Effector memory CD8-positive, alpha-beta T cell (primary cell): ENCODE results near the gene NOVA2.
A peak's percentile ranks its signal among the peaks of the same experiment; 100 is the strongest.

Experiments used
- ATAC-seq: fragments of 150-1000 bp; cut with Tn5 transposase; replicated peaks from 2 replicates; pipeline ENCODE4 v1.10.0; 2021; ENCODE audit warnings: mild to moderate bottlenecking, moderate library complexity
- DNase-seq, 3 experiments: peaks; one replicate each; pipeline ENCODE4 v3.0.0; 2021
- H3K27ac Mint-ChIP-seq, 2 donors: one replicate each; pipeline ENCODE4 v1.8.0; 2022; ENCODE audit warnings: mild to moderate bottlenecking in 2 of 2, mixed read lengths in 2 of 2, moderate library complexity in 2 of 2
- H3K27me3 Mint-ChIP-seq, 2 donors: one replicate each; pipeline ENCODE4 v1.8.0; 2022; ENCODE audit warnings: mixed read lengths in 2 of 2
- H3K36me3 Mint-ChIP-seq: one replicate; pipeline ENCODE4 v1.8.0; 2022; ENCODE audit warnings: mild to moderate bottlenecking, moderate library complexity, mixed read lengths; ENCODE audit not compliant: insufficient read depth
- H3K4me1 Mint-ChIP-seq, 2 donors: one replicate each; pipeline ENCODE4 v1.8.0; 2022; ENCODE audit warnings: low read depth in 2 of 2, mixed read lengths in 2 of 2
- H3K4me3 Mint-ChIP-seq, 2 donors: one replicate each; pipeline ENCODE4 v1.8.0; 2022; ENCODE audit warnings: mild to moderate bottlenecking in 2 of 2, mixed read lengths in 2 of 2, moderate library complexity in 2 of 2
- H3K9me3 Mint-ChIP-seq, 2 donors: one replicate each; pipeline ENCODE4 v1.8.0; 2022; ENCODE audit warnings: mixed read lengths in 2 of 2

The NOVA2 gene

DNA sequence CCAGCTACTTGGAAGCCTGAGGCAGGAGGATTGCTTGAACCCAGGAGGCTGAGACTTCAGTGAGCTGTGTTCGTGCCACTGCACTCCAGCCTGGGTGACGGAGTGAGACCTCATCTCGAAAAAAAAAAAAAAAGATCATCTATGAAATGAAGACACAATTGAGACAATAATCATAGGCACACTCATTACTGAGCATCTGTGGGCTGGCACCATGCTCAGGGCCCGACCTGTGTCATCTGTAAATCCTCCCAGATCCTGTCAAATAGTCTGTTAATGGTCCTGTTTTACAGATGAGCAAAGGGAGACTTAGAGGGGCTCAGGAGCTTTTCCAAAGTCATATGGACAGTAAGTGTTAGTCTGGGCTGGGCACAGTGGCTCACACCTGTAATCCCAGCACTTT is 54.9 kb downstream of the NOVA2 start:
- ATAC-seq = no peak
- Mint-ChIP-seq H3K9me3 (no peaks in the 10 kb centered on the region), H3K36me3 (no peaks in the 10 kb centered on the region), H3K27ac (no peak overlapping the region), H3K4me3 (no peak overlapping the region), H3K27me3 (peaks cover 26 to 47% of the 10 kb centered on the region in 2 donors), H3K4me1 (no peaks in the 10 kb centered on the region)
- no peak for DNase-seq

DNA sequence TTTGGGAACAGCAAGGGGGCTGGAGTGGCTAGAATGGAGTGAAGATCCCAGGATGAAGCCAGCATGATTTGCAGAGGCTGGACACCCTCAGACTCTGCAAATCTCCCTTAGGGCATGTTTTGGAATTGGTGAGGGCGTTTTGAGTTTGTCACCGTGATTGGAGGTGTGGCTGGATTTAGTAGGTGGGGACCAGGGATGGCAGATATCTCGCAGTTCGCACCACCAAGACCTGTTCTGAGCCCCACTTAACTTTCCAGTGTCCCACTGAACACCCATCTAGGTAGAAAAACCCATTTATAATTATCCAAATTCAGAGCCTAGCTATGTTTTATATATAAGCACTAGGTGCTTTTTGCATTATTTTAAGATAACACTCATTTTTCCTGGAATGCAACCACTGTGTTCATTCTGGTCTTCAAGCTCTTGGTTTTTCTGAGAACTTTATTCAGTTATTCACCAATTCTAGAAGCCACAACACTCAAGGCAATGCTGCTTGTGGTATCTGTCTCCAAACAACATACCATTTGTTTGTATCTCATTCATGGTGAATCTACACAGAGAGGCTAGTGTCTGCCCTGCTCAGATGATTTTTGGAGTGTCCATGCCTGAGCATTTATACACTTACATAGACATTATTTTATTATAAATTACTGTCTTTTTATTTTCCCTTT is 56.1 kb downstream of the NOVA2 start:
- ATAC-seq (no peak), DNase-seq (no peak)
- peaks cover 37 to 59% of the 10 kb centered on the region in 2 donors for H3K27me3 Mint-ChIP-seq
- no peaks in the 10 kb centered on the region for H3K9me3 Mint-ChIP-seq
- no peak overlapping the region for H3K27ac Mint-ChIP-seq
- H3K4me3 Mint-ChIP-seq = no peak overlapping the region
- H3K4me1 Mint-ChIP-seq = no peaks in the 10 kb centered on the region
- peaks cover 3% of the 10 kb centered on the region for H3K36me3 Mint-ChIP-seq

DNA sequence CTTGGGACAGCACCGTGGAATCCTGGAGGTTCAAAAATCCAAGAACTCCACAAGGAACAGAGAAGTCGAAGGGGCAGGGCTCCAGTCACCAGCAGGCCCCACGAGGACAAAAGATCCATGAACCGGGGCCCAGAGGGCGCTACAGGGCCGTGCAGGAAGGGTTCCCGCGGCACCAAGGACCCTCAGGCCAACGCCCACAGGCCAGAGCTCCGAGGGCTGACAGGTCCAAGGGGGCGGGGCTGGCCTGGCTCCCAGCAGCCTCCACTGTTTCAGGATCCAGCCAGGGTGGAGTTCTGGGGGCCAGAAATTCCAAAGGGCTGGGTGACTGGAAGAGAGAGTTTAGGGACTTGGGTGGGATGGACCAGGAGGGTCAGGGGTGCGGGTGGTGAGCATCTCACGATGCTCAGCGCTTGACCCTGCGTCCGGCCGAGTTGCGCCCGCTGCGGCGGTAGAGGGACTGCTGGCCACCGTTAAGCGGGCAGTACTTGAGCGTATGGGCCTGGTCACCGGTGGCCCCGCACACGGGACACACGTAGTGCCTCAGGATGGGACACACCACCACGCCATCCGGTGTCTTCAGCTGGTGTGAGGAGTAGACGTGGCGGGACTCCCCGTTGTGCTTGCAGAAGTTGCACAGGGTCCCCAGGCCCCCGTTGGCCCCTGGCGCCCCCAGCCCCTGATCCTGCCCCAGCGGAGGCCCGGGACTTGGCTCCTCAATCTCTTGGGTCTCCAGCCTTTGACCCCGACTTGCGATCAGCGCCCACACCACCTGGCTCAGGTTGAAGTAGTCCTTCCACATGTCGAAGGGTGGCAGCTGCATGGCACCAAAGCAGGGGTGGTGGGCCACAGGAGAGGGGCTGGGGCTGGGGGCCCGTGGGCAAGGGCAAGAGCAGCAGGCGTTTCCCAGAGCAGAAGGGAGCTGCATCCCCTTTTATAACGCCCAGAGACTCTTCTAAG is 59.5 kb downstream of the NOVA2 start, which contains the start of gene NANOS2:
Gene NANOS2, minus strand, starts transcription at position 905 of the 957 bp plus-strand sequence. Its CDS starts 85 bp downstream, at position 820.
- peaks cover 6% of the 10 kb centered on the region for H3K36me3 Mint-ChIP-seq
- no peaks in the 10 kb centered on the region for H3K4me1 Mint-ChIP-seq
- H3K27ac Mint-ChIP-seq = no peak within 1 kb of the TSS
- peaks cover 42 to 77% of the 10 kb centered on the region in 2 donors for H3K27me3 Mint-ChIP-seq
- ATAC-seq (no peak), DNase-seq (no peak)
- H3K9me3 Mint-ChIP-seq = no peaks in the 10 kb centered on the region
- no peak within 1 kb of the TSS for H3K4me3 Mint-ChIP-seq

DNA sequence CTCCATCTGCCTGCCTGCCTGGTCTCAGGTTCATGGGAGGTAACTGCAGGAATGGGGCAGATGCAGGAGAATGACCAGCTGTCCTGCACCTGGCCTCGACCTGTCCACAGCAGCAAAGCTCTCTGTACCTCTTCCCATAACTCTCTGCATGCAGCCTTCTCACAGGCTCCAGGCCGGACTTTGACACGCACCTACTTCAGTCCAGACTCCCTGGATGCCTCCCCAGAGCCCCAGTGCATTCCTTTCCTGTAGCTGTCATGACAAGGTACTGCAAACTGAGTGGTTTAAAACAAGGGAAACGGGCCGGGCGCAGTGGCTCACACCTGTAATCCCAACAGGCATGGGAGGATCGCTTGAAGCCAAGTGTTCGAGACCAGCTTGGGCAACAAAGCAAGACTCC is 62.4 kb downstream of the NOVA2 start:
- Mint-ChIP-seq H3K27me3 (peaks cover 33 to 70% of the 10 kb centered on the region in 2 donors), H3K36me3 (peaks cover 6% of the 10 kb centered on the region), H3K27ac (no peak overlapping the region), H3K4me1 (no peaks in the 10 kb centered on the region), H3K4me3 (no peak overlapping the region), H3K9me3 (no peaks in the 10 kb centered on the region)
- ATAC-seq (no peak), DNase-seq (no peak)

DNA sequence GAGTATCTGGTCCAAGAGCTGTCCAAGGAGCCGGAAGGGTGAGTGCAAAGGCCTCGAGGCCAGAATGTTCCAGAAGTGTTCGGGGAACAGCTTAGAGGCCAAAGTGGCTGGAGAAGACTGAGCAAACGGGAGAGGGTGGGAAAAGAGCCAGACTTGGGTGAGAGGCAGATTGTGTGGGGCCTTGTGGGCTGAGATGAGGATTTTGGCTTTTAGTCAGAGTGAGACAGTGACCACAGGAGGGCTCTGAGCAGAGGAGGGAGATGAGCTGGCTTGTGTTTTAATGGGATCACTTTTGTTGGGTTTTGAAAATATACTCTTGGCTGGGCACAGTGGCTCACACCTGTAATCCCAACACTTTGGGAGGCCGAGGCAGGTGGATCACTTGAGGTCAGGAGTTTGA is 64.7 kb downstream of the NOVA2 start:
- H3K4me3 Mint-ChIP-seq = no peak overlapping the region

DNA sequence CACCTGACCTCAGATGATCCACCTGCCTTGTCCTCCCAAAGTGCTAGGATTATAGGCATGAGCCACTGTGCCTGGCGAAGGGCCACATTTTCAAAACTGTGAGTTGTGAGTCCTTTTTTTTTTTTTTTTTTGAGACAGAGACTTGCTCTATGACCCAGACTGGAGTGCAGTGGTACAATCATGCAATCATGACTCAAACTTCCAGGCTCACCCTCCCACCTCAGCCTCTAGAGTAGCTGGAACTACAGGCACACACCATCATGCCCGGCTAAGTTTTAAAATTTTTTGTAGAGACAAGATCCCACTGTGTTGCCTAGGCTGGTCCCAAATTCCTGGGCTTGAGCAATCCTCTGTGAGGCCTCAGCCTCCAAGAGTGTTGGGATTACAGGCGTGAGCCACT is 67.4 kb downstream of the NOVA2 start:
- ATAC-seq (no peak), DNase-seq (no peak)
- Mint-ChIP-seq H3K9me3 (no peaks in the 10 kb centered on the region), H3K4me1 (peaks cover 5 to 7% of the 10 kb centered on the region in 2 donors), H3K4me3 (no peak overlapping the region), H3K36me3 (peaks cover 17% of the 10 kb centered on the region), H3K27me3 (peaks cover 10 to 30% of the 10 kb centered on the region in 2 donors), H3K27ac (no peak overlapping the region)

More for the DNA sequence above, 64.7 kb downstream of the NOVA2 start:
- no peaks in the 10 kb centered on the region for H3K4me1 Mint-ChIP-seq
- no peak overlapping the region for H3K27ac Mint-ChIP-seq
- ATAC-seq (no peak), DNase-seq (no peak)
- H3K27me3 Mint-ChIP-seq = peaks cover 29 to 55% of the 10 kb centered on the region in 2 donors
- peaks cover 6% of the 10 kb centered on the region for H3K36me3 Mint-ChIP-seq
- H3K9me3 Mint-ChIP-seq = no peaks in the 10 kb centered on the region

DNA sequence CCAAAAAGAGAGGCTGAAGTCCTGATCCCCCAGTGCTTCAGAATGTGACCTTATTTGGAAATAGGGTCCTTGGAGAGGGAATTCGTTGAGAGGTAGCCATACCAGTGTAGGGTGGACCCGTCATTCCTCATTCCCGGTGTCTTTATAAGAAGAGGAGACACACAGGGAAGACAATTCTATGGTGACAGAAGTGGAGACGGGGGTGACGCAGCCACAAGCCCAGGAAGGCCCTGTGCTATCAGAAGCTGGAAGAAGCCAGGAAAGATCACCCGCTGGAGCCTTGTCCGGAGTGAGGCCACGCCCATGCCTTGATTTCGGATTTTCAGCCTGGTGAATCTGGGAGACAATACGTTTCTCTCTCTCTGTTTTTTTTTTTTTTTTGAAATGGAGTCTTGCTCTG is 68.7 kb downstream of the NOVA2 start:
- no peak overlapping the region for H3K4me3 Mint-ChIP-seq
- H3K4me1 Mint-ChIP-seq = peaks cover 14 to 16% of the 10 kb centered on the region in 2 donors
- peaks cover 18% of the 10 kb centered on the region for H3K36me3 Mint-ChIP-seq
- ATAC-seq (no peak), DNase-seq (no peak)
- H3K27me3 Mint-ChIP-seq = peaks cover 5 to 18% of the 10 kb centered on the region in 2 donors
- H3K27ac Mint-ChIP-seq = no peak overlapping the region
- H3K9me3 Mint-ChIP-seq = no peaks in the 10 kb centered on the region

DNA sequence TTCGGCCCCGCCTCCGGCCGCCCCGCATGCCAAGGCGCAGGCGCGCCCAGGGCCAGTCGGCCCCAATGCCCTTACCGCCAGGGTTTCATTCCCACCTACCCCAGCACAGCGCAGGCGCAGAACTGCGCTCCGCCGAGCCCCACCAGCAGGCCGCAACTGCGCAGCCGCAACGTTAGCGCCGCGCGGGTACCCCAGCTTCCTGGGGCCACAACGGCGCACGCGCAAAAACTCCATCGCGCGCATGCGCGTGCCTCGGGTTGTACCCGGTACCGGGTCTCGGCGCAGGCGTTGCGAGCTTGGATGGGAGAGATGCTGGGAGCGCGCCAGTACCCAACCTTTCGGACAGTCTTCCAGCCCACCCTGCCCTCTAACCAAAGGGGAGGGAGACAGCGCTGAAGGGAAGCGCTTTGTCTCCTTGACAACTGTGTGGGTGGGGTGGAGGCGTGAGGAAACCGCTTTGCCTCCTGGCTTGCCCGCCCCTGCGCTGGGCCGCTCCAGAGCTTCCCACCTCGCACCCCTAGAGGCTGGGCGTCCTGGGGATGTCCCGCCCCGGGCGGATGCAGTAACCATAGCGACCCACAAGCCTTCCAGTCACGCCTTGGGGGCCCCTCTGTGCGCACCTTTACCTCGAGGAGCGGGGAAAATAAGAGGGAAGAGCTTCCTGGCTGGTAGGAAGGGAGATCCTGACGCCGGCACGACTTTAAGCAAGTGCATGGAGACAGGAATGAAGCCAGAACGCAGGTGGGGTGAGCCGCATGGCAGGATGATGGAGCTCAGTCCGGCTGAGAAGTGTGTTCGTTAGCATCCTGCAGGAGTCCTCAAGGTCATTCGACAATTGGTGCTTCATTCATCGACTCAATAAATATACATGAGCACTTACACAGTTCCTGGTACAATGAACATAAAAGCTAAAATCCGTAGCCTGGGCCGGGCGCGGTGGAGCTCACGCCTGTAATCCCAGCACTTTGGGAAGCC is 70.7 kb downstream of the NOVA2 start:
- no peaks in the 10 kb centered on the region for H3K27me3 Mint-ChIP-seq
- ATAC-seq = peak; percentile 82
- DNase-seq = peak; percentile 98 to 100 (median 99)
- no peaks in the 10 kb centered on the region for H3K9me3 Mint-ChIP-seq
- H3K4me1 Mint-ChIP-seq = peaks cover 16% of the 10 kb centered on the region in 2 donors
- H3K4me3 Mint-ChIP-seq = peak overlapping the region; percentile 93 to 96
- H3K36me3 Mint-ChIP-seq = peaks cover 31% of the 10 kb centered on the region
- H3K27ac Mint-ChIP-seq = peak overlapping the region; percentile 86 to 93

DNA sequence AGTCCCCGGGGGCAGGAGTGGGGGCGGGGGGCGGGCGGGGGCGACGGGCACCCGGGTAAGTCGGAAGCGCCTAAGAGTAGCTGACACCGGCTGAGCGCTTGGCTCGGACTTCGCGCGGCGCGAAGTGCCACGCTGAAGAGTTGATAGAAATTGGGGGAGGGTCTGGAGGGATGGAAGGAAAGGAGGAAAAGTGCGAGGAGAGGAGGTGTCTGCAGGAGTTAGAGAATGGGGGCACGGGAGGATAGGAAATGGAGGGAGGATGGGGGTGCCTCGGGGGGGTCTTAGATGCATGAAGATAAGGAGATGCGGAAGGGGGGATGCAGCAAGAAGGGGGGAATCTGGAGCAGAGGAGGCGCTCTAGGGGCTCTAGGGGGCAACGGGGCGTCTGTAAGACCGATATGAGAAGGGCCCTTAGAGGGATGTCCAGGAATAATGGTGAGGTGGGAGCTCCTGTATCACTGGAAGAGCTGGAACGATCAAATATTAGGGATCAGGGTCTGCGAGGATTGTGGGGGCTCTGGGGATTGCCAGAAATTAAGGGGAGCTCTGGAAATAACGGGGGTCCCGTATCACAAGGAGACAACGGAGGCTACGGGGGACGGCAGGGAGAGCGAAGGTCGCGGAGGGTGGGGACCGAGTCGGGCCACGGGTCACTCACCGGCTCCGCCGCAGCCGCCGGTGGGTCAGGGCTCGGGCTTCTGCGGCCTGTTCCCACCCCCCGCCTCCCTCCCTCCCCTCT is 71.6 kb downstream of the NOVA2 start, which contains the start of gene MYPOP:
Gene MYPOP, minus strand, starts transcription at position 702 of the 739 bp plus-strand sequence. CDS start 840 bp downstream, outside the sequence.
- H3K27me3 Mint-ChIP-seq = no peaks in the 10 kb centered on the region
- no peaks in the 10 kb centered on the region for H3K9me3 Mint-ChIP-seq
- ATAC-seq (no peak), DNase-seq (no peak)
- peak within 1 kb of the TSS; percentile 86 to 93 for H3K27ac Mint-ChIP-seq
- peaks cover 34% of the 10 kb centered on the region for H3K36me3 Mint-ChIP-seq
- peaks cover 16% of the 10 kb centered on the region in 2 donors for H3K4me1 Mint-ChIP-seq
- H3K4me3 Mint-ChIP-seq = peak within 1 kb of the TSS; percentile 93 to 96

DNA sequence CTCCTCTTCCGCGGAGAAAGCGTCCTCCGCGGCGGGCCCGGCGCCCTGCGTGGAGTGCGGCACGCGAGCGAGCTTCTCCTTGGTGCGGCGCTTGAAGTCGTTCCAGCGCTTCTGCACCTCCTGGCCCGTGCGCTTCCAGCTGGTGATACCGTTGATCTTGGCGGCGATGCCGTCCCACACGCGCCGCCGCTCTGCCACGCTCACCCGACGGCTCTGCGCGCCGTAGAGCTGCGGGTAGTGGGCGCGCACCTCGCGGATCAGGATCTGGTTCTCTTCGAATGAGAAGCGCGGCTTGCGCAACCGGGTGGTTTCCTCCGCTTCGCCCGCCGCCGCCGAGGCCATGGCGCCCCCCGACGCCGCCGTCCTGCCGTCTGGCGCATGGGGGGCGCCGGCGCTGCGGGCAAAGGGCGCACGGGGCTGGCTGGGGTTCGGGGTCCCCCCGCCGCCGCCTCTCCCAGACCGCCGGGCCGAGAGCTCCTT is 72.2 kb downstream of the NOVA2 start:
- H3K36me3 Mint-ChIP-seq = peaks cover 34% of the 10 kb centered on the region
- peak; percentile 29 to 53 (median 48) for DNase-seq
- ATAC-seq = peak; percentile 22
- no peaks in the 10 kb centered on the region for H3K27me3 Mint-ChIP-seq
- peak overlapping the region; percentile 86 to 93 for H3K27ac Mint-ChIP-seq
- peaks cover 16% of the 10 kb centered on the region in 2 donors for H3K4me1 Mint-ChIP-seq
- H3K9me3 Mint-ChIP-seq = no peaks in the 10 kb centered on the region
- H3K4me3 Mint-ChIP-seq = peak overlapping the region; percentile 93 to 96

DNA sequence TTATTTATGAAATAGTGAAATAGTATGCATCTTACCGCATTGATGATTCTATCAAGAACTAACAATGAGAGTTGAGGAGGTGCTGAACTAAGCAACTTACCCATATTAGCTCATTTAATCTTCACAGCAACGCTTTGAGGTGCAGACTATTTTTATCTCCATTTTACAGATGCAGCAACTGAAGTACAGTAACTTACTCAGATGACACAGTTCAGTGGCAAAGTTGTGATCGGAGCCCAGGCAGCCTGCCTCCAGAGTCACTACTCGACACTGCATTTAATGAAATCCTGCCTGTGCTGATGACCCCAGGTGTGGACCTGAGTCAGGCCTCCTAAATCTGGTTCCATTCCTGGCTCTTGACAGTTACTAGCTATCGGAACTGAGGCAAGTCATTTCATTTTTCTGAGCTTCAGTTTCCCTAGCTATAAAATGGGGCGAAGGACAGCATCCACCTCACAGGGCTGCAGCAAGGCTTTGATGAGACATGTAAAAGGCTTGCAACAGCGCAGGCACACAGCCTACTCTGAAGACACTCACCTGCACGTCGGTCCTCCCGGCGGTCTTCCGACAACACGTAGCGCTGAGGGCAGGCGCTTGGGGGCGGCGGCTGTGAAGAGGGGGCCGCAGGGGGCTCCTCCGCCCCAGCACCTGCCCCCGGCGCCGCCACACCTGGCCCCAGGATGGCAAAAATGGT is 72.8 kb downstream of the NOVA2 start:
- no peaks in the 10 kb centered on the region for H3K9me3 Mint-ChIP-seq
- no peak for DNase-seq
- H3K4me3 Mint-ChIP-seq = peak overlapping the region; percentile 27 to 93

More for the DNA sequence above, 72.8 kb downstream of the NOVA2 start:
- Mint-ChIP-seq H3K36me3 (peaks cover 36% of the 10 kb centered on the region), H3K27ac (no peak overlapping the region), H3K27me3 (no peaks in the 10 kb centered on the region), H3K4me1 (peaks cover 16% of the 10 kb centered on the region in 2 donors)
- ATAC-seq = no peak
